ENCODE results near the gene DPH7.
"Not testable (repeated sequence)": the region's sequence is repeated elsewhere in the genome, so short reads cannot be mapped to it uniquely, and the experiment has no call there.

DPH7 gene

DNA sequence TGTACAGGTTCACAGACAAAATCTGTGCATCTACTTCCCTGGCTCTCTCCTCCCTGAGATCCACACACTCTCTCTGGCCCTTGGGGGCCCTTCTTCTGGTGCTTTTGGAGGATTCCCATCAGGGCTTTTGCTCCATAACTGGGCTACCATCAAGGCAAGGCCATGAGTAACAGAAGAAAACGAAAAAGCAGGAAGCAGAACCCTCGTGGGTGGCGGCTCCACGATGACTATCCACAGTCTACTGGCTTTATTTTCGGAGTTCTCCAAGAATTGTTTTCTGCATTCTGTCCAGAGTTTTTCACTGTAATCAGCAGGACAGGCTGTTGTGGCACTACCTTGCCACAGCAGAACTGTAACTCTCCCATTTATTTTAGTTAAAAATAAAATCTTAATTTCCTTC is 48.4 kb downstream of the DPH7 start:
- no peak for DNase-seq (ENCODE audit: low read depth, low spot score)

DNA sequence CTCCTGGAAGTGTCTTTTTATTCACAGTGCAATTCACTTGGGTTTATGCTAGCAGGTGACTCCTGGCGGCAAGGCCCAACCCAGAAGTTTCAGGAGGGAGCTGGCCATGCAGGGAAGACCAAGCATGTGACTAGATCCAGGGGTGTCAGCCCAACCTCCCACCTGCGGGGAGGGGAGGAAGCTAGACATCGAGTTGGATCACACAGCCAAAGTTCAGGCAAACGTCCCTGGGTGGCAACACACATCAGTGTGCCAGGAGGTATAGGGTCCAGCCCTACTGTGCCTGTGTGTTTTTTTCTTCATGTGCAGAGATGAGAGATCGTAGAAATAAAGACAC is 53.8 kb downstream of the DPH7 start:
- DNase-seq (ENCODE audit: low read depth, low spot score), result no peak
- no peak overlapping the region for H3K4me3 ChIP-seq (ENCODE audit: low read length)

More for the DNA sequence above, 48.4 kb downstream of the DPH7 start:
- no peak overlapping the region for H3K4me3 ChIP-seq (ENCODE audit: low read length)

DNA sequence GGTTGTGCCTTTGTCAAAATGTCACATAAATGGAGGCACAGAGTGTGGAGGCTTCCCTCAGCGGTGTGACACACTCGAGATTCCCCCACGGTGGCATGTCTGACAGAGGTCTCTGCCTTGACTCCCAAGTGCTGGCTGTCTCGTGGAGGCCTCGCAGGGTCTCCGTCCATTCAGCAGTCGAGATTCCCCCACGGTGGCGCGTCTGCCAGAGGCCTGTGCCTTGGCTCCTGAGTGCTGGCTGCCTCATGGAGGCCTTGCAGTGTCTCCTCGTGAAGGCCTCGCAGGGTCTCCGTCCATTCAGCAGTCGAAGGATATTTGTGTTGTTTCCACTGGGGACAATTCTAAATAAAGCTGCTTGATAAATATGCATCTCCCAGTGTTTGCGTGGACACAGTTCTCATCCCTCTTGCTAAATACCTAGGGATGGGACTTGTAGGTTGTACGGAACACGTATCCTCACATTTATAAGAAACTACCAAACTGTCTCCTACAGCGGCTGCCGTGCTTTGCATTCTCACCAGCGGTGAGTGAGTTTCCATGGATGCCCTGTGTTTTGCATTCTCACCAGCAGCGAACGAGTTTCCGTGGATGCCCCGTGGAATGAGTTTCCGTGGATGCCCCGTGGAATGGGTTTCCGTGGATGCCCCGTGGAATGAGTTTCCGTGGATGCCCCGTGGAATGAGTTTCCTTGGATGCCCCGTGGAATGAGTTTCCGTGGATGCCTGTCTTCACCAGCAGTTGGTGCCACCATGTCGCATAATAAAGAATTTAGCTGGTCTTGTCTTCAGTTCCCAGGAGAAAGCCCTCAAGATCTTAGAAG is 54.4 kb downstream of the DPH7 start:
- H3K4me3 ChIP-seq (ENCODE audit: low read length), result no peak overlapping the region
- no peak for DNase-seq (ENCODE audit: low read depth, low spot score)

GRCh38 chr9:137522746-137523455 is 55.8 kb downstream of the DPH7 start:
- no peak for DNase-seq (ENCODE audit: low read depth, low spot score)
- no peak overlapping the region for H3K4me3 ChIP-seq (ENCODE audit: low read length)

DNA sequence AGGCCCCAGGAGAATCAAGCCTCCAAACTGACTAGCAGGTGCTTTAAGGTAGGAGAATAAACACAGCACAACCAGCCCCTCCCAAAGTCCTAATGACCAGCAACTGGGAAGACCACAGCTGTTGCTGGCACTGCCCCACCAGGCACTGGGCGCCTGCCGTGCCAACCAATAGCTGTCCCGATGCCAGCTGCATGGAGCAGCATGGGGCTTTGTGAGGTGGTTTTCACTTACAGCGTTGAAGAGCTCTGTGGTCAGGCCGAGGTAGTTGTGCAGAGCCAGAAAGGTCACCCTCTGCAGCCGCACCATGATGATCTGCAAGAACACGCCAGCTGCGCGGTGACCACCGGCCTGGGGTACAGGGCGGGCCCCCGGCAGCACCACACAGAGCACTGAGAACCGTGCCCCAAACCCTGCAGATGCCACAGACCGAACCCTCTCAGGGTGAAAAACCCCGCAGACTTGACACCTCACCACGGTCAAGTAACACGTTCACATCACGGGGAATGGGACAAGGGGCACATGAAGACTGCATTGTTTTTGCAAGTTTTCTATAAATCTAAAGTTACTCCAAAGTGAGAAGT is 57.2 kb downstream of the DPH7 start:
- H3K4me3 ChIP-seq (ENCODE audit: low read length), result no peak overlapping the region
- DNase-seq (ENCODE audit: low read depth, low spot score), result no peak

GRCh38 chr9:137520614-137521404 is 57.9 kb downstream of the DPH7 start:
- DNase-seq (ENCODE audit: low read depth, low spot score), result no peak
- no peak overlapping the region for H3K4me3 ChIP-seq (ENCODE audit: low read length)

- DNase-seq (ENCODE audit: low read depth, low spot score), result no peak
- no peak overlapping the region for H3K4me3 ChIP-seq (ENCODE audit: low read length)
These were observed 59.2 kb downstream of the DPH7 start for GRCh38 chr9:137519553-137519952.

DNA sequence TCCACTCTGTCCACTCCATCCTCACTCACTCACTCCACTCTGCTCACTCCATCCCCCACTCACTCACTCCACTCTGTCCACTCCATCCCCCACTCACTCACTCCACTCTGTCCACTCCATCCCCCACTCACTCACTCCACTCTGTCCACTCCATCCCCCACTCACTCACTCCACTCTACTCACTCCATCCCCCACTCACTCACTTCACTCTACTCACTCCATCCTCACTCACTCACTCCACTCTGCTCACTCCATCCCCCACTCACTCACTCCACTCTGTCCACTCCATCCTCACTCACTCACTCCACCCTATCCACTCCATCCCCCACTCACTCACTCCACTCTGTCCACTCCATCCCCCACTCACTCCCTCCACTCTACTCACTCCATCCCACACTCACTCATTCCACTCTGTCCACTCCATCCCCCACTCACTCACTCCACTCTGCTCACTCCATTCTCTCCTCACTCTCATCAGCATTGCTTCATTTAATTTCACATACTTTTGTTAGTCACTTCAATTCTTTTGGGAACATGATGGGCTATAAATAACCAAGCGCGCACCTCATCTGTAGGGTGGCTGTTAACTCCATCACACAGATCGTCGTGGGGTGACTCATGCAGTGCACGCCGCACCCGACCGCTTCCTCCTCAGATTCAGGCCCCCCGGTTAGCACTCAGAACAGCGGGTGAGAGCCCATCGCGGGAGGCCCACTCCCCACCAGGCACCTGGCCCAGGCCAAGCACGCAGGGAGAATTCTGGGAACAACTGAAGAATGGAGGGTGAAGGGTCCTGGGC is 59.9 kb downstream of the DPH7 start:
- H3K4me3 ChIP-seq (ENCODE audit: low read length); DNase-seq (ENCODE audit: low read depth, low spot score): not testable (repeated sequence)

GRCh38 chr9:137516144-137516917 is 62.4 kb downstream of the DPH7 start:
- no peak for DNase-seq (ENCODE audit: low read depth, low spot score)
- H3K4me3 ChIP-seq (ENCODE audit: low read length), result no peak overlapping the region

DNA sequence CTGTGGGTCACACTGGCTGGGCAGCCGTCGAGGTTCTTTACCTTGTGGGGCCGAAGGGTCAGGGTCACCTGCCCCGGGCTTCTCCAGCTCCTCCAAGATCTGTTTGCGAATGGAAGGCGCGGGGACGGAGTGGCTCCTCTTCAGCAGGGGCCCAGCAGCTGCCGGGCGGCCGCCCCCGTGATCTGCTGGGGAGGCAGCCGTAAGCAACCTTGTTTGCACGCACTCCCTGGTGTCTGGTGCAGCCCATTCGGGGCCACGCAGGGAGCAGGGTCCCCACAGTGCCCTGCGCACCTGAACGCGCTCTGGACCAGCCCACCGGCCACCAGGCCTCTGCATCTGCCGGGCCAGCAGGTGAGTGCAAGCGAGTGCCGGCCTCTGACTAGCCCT is 63.4 kb downstream of the DPH7 start:
- no peak for DNase-seq (ENCODE audit: low read depth, low spot score)
- no peak overlapping the region for H3K4me3 ChIP-seq (ENCODE audit: low read length)

- no peak for DNase-seq (ENCODE audit: low read depth, low spot score)
- H3K4me3 ChIP-seq (ENCODE audit: low read length), result no peak overlapping the region
These were observed 63.9 kb downstream of the DPH7 start for GRCh38 chr9:137514691-137515337.

- not testable (repeated sequence) for H3K4me3 ChIP-seq (ENCODE audit: low read length); DNase-seq (ENCODE audit: low read depth, low spot score)
These were observed 64.7 kb downstream of the DPH7 start for GRCh38 chr9:137513801-137514570.

- H3K4me3 ChIP-seq (ENCODE audit: low read length); DNase-seq (ENCODE audit: low read depth, low spot score): not testable (repeated sequence)
These were observed 65.6 kb downstream of the DPH7 start for GRCh38 chr9:137513136-137513535.

DNA sequence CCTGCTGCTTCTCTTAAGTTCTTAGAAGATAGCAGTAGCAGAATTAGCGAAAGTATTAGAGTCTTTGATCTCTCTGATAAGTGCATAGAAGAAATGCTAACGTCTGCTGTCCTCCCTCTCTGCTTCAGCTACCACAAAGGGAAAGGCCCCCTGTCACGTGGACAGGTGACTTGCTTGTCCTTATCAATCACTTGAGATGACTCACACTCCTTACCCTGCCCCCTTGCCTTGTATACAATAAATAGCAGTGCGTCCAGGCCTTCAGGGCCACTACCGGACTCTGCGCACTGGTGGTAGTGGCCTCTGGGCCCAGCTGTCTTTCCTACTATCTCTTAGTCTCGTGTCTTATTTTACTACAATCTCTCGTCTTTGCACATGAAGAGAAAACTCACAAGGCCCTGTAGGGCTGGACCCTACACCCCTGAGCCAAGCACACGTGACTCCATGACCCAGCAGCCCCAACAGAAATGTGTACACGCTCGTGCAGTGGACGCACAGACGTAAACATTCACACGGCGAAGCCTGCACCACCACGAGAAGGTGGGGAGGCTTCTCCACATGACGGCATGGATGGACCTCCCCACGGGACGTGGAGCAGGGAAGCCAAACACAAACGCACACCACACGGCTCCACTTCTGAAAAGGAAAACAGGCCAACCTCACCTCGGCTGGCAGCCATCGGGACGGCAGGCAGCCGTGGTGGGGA is 66.8 kb downstream of the DPH7 start:
- no peak overlapping the region for H3K4me3 ChIP-seq (ENCODE audit: low read length)
- no peak for DNase-seq (ENCODE audit: low read depth, low spot score)

DNA sequence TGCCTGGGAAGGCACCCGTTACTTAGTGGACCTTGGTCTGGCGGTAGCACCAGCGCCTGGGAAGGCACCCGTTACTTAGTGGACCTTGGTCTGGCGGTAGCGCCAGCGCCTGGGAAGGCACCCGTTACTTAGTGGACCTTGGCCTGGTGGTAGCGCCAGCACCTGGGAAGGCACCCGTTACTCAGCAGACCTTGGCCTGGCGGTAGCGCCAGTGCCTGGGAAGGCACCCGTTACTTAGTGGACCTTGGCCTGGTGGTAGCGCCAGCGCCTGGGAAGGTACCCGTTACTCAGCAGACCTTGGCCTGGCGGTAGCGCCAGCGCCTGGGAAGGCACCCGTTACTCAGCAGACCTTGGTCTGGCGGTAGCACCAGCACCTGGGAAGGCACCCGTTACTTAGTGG is 67.6 kb downstream of the DPH7 start:
- DNase-seq (ENCODE audit: low read depth, low spot score); H3K4me3 ChIP-seq (ENCODE audit: low read length): not testable (repeated sequence)

- no peak for DNase-seq (ENCODE audit: low read depth, low spot score)
- no peak overlapping the region for H3K4me3 ChIP-seq (ENCODE audit: low read length)
These were observed 69.5 kb downstream of the DPH7 start for GRCh38 chr9:137509198-137509597.
